Islet of Langerhans (tissue), 1 donor: Measurements from ENCODE around the gene WDR81.
"Not testable (repeated sequence)": the region's sequence is repeated elsewhere in the genome, so short reads cannot be mapped to it uniquely, and the experiment has no call there.

Experiments used
- FAIRE-seq: peaks from one replicate; lab custom pipeline; 2011; peaks lifted over from hg19 to GRCh38; lab: Jason Lieb, UNC

Gene WDR81

GRCh38 chr17:1713160-1713877, 11.2 kb upstream of the WDR81 start:
- no peak for FAIRE-seq

GRCh38 chr17:1713878-1714426, 10.6 kb upstream of the WDR81 start:
- FAIRE-seq: no peak

GRCh38 chr17:1714427-1714979, 10.0 kb upstream of the WDR81 start:
- no peak for FAIRE-seq

GRCh38 chr17:1714980-1715802, 9.3 kb upstream of the WDR81 start:
- no peak for FAIRE-seq

- FAIRE-seq: no peak
Observed at GRCh38 chr17:1715803-1716075, 8.8 kb upstream of the WDR81 start.

GRCh38 chr17:1716076-1716911, 8.2 kb upstream of the WDR81 start:
- FAIRE-seq: peak; percentile 96

GRCh38 chr17:1716912-1717695, 7.4 kb upstream of the WDR81 start:
- peak; percentile 97 for FAIRE-seq

GRCh38 chr17:1718362-1719165, 5.9 kb upstream of the WDR81 start:
- FAIRE-seq: no peak

- FAIRE-seq: no peak
Observed at GRCh38 chr17:1720856-1721386, 3.6 kb upstream of the WDR81 start.

GRCh38 chr17:1722022-1722421, 2.5 kb upstream of the WDR81 start:
- not testable (repeated sequence) for FAIRE-seq

- no peak for FAIRE-seq
Observed at GRCh38 chr17:1724869-1725641, 551 bp downstream of the WDR81 start.

- FAIRE-seq: no peak
Observed at GRCh38 chr17:1725642-1726511, 1.4 kb downstream of the WDR81 start.

GRCh38 chr17:1726626-1727257, 2.2 kb downstream of the WDR81 start:
- no peak for FAIRE-seq

GRCh38 chr17:1727258-1727789, 2.8 kb downstream of the WDR81 start:
- no peak for FAIRE-seq

GRCh38 chr17:1727876-1728630, 3.5 kb downstream of the WDR81 start:
- FAIRE-seq: no peak

- FAIRE-seq: no peak
Observed at GRCh38 chr17:1729966-1730325, 5.4 kb downstream of the WDR81 start.
